Osteocyte (in vitro differentiated cells): ENCODE data around the gene ABHD12B. TPM values are rescaled to one million over a fixed set of nuclear protein-coding genes. Genes with fewer than 3 reads are reported as not detected.
A peak's percentile ranks its signal among the peaks of the same experiment; 100 is the strongest.

Source experiments
- DNase-seq: peaks from one replicate; pipeline ENCODE4 v3.0.0; 2021; ENCODE audit warnings: mixed read lengths; ENCODE audit not compliant: unreplicated experiment; ENCODE audit errors: extremely low spot score
- H3K27ac Mint-ChIP-seq: one replicate; pipeline ENCODE4 v1.8.0; 2021; ENCODE audit warnings: mild to moderate bottlenecking, mixed read lengths; ENCODE audit not compliant: unreplicated experiment
- H3K27me3 Mint-ChIP-seq: one replicate; pipeline ENCODE4 v1.8.0; 2021; ENCODE audit warnings: mixed read lengths; ENCODE audit not compliant: unreplicated experiment
- H3K36me3 Mint-ChIP-seq: one replicate; pipeline ENCODE4 v1.8.0; 2021; ENCODE audit warnings: mixed read lengths; ENCODE audit not compliant: unreplicated experiment
- H3K4me1 Mint-ChIP-seq: one replicate; pipeline ENCODE4 v1.8.0; 2021; ENCODE audit warnings: mixed read lengths; ENCODE audit not compliant: unreplicated experiment
- H3K4me3 Mint-ChIP-seq: one replicate; pipeline ENCODE4 v1.8.0; 2021; ENCODE audit warnings: mild to moderate bottlenecking, moderate library complexity, mixed read lengths; ENCODE audit not compliant: unreplicated experiment
- H3K9me3 Mint-ChIP-seq: one replicate; pipeline ENCODE4 v1.8.0; 2021; ENCODE audit warnings: mixed read lengths; ENCODE audit not compliant: unreplicated experiment
- CTCF ChIP-seq: fragments of 200-600 bp; sonication (generic); IDR thresholded peaks from 2 replicates; pipeline ENCODE4 v1.5.0; 2021; ENCODE audit warnings: antibody characterized with exemption, mild to moderate bottlenecking, moderate library complexity
- total RNA-seq: library from RNA; stranded (reverse); gene quantifications from 2 replicates; pipeline ENCODE4 v1.2.1, GENCODE V29; 2021

Gene ABHD12B
- total RNA-seq, 1 donor from 2014 or later = not detected

- Mint-ChIP-seq H3K9me3 (no peaks in the 10 kb centered on the region), H3K36me3 (peaks cover 40% of the 10 kb centered on the region), H3K27me3 (no peaks in the 10 kb centered on the region), H3K4me1 (peaks cover 18% of the 10 kb centered on the region), H3K4me3 (no peak overlapping the region), H3K27ac (peak overlapping the region; percentile 83)
- TF ChIP-seq CTCF = no peak
- DNase-seq = no peak
Measured at GRCh38 chr14:50920482-50921230, 48.8 kb downstream of the ABHD12B start.

- Mint-ChIP-seq H3K27ac (no peak overlapping the region), H3K4me3 (no peak overlapping the region), H3K36me3 (peaks cover 28% of the 10 kb centered on the region), H3K27me3 (no peaks in the 10 kb centered on the region), H3K9me3 (no peaks in the 10 kb centered on the region), H3K4me1 (peaks cover 18% of the 10 kb centered on the region)
- no peak for TF ChIP-seq CTCF
- DNase-seq = no peak
Measured at GRCh38 chr14:50922803-50923202, 51.0 kb downstream of the ABHD12B start.

GRCh38 chr14:50924236-50924635 lies 52.4 kb downstream of the ABHD12B start:
- no peak overlapping the region for H3K4me3 Mint-ChIP-seq
- no peaks in the 10 kb centered on the region for H3K9me3 Mint-ChIP-seq

GRCh38 chr14:50924843-50925242 lies 53.0 kb downstream of the ABHD12B start:
- Mint-ChIP-seq H3K27me3 (no peaks in the 10 kb centered on the region), H3K4me3 (no peak overlapping the region), H3K4me1 (peaks cover 18% of the 10 kb centered on the region), H3K9me3 (no peaks in the 10 kb centered on the region), H3K36me3 (peaks cover 24% of the 10 kb centered on the region), H3K27ac (no peak overlapping the region)
- DNase-seq = no peak
- TF ChIP-seq CTCF = no peak

More at GRCh38 chr14:50924236-50924635, 52.4 kb downstream of the ABHD12B start:
- DNase-seq = no peak
- no peak overlapping the region for H3K27ac Mint-ChIP-seq
- peaks cover 18% of the 10 kb centered on the region for H3K4me1 Mint-ChIP-seq
- TF ChIP-seq CTCF = no peak
- no peaks in the 10 kb centered on the region for H3K27me3 Mint-ChIP-seq
- peaks cover 21% of the 10 kb centered on the region for H3K36me3 Mint-ChIP-seq

DNA sequence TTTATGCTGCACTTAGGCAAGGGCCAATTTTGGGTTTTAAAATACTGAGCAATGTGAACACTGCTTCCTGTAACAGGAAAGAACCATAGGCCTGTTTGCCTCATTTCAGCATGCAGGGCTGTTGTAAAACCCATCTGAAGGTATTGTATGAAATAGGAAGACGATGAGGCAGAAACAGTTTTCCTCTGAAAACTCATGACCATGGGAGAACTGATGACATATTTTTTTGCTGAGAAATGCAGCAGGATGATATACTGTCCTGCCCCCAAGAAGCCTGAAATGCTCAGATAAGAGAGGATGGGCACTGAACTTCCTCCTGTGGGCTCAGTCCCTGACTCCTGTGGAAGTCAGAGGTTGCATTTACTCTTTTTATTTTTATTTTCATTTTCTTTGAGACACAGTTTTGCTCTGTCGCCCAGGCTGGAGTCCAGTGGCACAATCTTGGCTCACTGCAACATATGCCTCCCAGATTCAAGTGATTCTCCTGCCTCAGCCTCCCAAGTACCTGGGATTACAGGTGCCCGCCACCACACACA lies 55.1 kb downstream of the ABHD12B start:
- Mint-ChIP-seq H3K9me3 (no peaks in the 10 kb centered on the region), H3K27ac (no peak overlapping the region), H3K4me1 (no peaks in the 10 kb centered on the region), H3K36me3 (peaks cover 37% of the 10 kb centered on the region), H3K4me3 (no peak overlapping the region), H3K27me3 (no peaks in the 10 kb centered on the region)
- TF ChIP-seq CTCF = no peak
- DNase-seq = no peak
